HL-60 (cell line): ENCODE data around the gene CCDC40.

ENCODE experiments used
- CTCF ChIP-seq: IDR thresholded peaks from one replicate; pipeline ENCODE4 v1.5.1; 2011; ENCODE audit warnings: low read length, control low read depth, inconsistent platforms; ENCODE audit not compliant: insufficient read depth
- POLR2AphosphoS5 ChIP-seq: IDR thresholded peaks from 2 replicates; pipeline ENCODE4 v1.6.1; 2012; ENCODE audit warnings: low read depth
- REST ChIP-seq: IDR thresholded peaks from 2 replicates; pipeline ENCODE4 v1.6.1; 2012; ENCODE audit warnings: low read depth; ENCODE audit not compliant: insufficient replicate concordance

- no peak for TF ChIP-seq CTCF
- no peak for TF ChIP-seq POLR2AphosphoS5
- TF ChIP-seq REST = no peak
Measured at GRCh38 chr17:80109713-80110446, 73.4 kb downstream of the CCDC40 start.
